Measurements from ENCODE around the gene CYREN. TPM values are rescaled to one million over a fixed set of nuclear protein-coding genes. Genes with fewer than 3 reads are reported as not detected.

CYREN gene
- total and polyA plus RNA-seq, 2 of the 13 experiments (the other 11 are each of a cell fraction or from before 2014, with no cell fraction given): 20.7 to 60.7 TPM

DNA sequence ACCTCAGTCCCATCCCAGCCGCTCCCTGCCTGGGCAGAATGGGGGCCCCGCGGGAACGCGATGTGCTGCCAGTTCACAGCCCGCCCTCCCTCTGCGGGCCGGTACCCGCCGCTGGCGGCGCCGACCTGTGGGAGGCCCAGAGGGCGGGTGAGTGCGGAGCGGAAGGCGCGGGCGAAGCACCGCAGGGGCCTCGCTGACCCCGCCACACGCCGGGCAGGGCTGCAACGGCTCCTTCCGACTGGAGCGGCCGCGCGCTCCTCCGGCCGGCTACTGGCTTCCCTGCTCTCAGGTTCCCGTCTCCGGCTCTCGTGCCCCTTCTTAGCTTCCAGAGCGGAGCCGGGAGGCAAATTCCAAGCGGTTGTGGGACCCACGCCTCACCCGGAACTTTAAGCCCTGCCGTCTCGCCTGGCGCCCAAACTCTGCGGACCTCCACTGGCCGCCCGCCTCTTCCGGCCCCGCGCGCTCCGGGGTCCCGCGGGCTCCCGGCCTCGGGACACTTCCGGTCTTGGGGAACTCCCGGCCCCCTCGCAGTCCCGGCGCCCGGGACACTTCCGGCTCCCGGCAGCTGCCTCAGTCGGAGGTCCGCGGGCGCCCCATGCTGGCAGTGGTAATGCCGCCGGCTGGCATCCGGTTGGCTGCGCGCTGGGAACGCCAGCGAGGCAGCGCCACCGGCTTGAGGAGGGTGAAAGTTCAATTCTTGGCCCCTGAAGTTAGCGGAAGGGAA is at the start of gene CYREN (continued):
- TF ChIP-seq, protein P1, sequence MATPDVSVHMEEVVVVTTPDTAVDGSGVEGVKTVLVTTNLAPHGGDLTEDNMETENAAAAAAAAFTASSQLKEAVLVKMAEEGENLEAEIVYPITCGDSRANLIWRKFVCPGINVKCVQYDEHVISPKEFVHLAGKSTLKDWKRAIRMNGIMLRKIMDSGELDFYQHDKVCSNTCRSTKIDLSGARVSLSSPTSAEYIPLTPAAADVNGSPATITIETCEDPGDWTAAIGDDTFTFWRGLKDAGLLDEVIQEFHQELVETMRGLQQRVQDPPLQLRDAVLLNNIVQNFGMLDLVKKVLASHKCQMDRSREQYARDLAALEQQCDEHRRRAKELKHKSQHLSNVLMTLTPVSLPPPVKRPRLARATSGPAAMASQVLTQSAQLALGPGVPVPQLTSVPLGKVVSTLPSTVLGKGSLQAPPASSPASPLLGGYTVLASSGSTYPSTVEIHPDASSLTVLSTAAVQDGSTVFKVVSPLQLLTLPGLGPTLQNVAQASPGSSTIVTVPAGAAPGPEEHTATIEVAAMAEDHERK (CRISPR knock-in tag; IDR thresholded peaks at IDR 0.05; ENCODE audit: low read depth): no peak
- TF ChIP-seq ZBTB26 (CRISPR knock-in tag; IDR thresholded peaks at IDR 0.05; ENCODE audit: borderline replicate concordance) (peak; percentile 57; the same call in 1 of the 2 replicates), PTBP1 (IDR thresholded peaks at IDR 0.05; ENCODE audit: low read depth, low read length, poor library complexity, severe bottlenecking) (no peak), NCOR1 (IDR thresholded peaks at IDR 0.05; ENCODE audit: borderline replicate concordance, low read length) (no peak), TFDP2 (CRISPR knock-in tag; IDR thresholded peaks at IDR 0.05) (peak; percentile 76), HMGXB4 (CRISPR knock-in tag; IDR thresholded peaks at IDR 0.05; ENCODE audit: borderline replicate concordance in 1 of 2, low read depth in 1 of 2) (peak; percentile 93 to 96; a peak in 3 of 4 replicates), HNRNPH1 (optimal IDR thresholded peaks at IDR 0.05; ENCODE audit: low read depth, low read length) (no peak), RNF219 (CRISPR knock-in tag; IDR thresholded peaks at IDR 0.05) (no peak), CBX5 (CRISPR knock-in tag; IDR thresholded peaks at IDR 0.05; ENCODE audit: borderline replicate concordance) (peak; percentile 63; the same call in 1 of the 2 replicates), U2AF2 (IDR thresholded peaks at IDR 0.05; ENCODE audit: low read depth, low read length) (0 out of 2 replicates have a peak, but pooled peaks have one; percentile 48), ONECUT2 (CRISPR knock-in tag; IDR thresholded peaks at IDR 0.05) (no peak), ZKSCAN1 (IDR thresholded peaks at IDR 0.05; ENCODE audit: low read length) (peak; percentile 41; the same call in 1 of the 2 replicates)
- TF ChIP-seq, protein P2, sequence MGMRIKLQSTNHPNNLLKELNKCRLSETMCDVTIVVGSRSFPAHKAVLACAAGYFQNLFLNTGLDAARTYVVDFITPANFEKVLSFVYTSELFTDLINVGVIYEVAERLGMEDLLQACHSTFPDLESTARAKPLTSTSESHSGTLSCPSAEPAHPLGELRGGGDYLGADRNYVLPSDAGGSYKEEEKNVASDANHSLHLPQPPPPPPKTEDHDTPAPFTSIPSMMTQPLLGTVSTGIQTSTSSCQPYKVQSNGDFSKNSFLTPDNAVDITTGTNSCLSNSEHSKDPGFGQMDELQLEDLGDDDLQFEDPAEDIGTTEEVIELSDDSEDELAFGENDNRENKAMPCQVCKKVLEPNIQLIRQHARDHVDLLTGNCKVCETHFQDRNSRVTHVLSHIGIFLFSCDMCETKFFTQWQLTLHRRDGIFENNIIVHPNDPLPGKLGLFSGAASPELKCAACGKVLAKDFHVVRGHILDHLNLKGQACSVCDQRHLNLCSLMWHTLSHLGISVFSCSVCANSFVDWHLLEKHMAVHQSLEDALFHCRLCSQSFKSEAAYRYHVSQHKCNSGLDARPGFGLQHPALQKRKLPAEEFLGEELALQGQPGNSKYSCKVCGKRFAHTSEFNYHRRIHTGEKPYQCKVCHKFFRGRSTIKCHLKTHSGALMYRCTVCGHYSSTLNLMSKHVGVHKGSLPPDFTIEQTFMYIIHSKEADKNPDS (CRISPR knock-in tag; IDR thresholded peaks at IDR 0.05): no peak; the same call in 1 of the 2 replicates
